Islet precursor cell (in vitro differentiated cells): ENCODE measurements around the gene PLCB1.
"Not testable (repeated sequence)": the region's sequence is repeated elsewhere in the genome, so short reads cannot be mapped to it uniquely, and the experiment has no call there.

ENCODE experiments used
- DNase-seq: peaks from one replicate; pipeline ENCODE4 v3.0.0-alpha.2; 2018

Gene PLCB1

DNA sequence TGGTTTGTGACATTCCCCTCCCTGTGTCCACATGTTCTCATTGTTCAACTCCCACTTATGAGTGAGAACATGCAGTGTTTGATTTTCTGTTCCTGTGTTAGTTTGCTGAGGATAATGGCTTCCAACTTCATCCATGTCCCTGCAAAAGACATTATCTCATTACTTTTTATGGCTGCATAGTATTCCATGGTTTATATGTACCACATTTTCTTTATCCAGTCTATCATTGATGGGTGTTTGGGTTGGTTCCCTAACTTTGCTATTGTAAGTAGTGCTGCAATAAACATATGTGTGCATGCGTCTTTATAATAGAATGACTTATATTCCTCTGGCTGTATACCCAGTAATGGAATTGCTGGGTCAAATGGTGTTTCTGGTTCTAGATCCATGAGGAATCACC is 247.1 kb downstream of the PLCB1 start:
- not testable (repeated sequence) for DNase-seq

DNA sequence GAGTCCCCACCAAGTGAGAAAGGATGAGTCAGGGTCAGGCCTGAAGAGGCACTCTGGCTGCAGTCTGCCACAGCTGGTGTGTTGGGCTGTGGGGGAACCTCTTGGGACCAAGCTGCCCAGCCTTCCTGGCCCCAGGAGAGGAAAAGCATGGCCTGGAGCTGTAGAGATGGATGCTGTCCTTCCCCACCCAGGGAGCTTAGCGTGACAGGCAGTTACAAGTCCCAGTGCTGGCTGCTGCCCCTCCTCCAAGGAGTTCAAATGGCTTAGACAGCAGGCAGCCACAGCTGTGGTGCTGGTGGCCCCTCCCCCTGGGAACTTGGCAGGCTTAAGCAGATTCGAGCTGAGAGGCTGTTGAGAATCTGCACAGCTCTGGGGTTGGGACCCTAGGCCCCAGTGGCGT is 253.2 kb downstream of the PLCB1 start:
- peak; percentile 65 for DNase-seq

DNA sequence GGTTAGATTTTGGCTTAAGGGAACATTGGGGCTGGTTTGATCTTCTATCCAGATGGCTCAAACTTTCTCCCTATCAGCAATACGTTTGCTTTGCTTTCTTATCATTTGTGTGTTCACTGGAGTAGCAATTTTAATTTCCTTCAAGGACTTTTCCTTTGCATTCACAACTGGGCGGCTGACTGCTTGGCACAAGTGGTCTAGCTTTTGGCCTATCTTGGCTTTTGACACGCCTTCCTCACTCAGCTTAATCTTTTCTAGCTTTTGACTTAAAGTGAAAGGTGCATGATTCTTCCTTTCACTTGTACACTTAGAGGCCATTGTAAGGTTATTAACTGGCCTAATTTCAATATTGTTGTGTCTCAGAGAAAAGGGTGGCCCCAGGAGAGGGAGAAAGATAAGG is 254.9 kb downstream of the PLCB1 start:
- DNase-seq, result no peak

DNA sequence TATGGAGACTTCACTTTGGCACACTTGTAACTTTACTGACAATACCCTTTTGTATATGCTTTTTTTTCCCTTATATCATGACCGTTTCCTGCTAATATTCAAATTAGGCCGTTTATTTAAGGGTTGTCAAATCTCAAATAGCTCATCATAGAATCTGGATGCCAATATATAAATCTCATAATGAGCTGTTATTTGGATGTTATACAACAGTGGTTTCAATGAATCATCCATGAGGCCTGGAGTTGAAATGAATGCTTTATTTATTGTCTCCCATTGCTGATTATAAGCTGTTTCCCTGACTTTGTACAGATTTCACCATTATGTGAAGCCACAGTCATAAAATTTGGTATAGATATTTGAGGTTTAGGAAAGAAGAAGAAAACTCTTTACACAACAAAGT is 256.1 kb downstream of the PLCB1 start:
- DNase-seq, result no peak

DNA sequence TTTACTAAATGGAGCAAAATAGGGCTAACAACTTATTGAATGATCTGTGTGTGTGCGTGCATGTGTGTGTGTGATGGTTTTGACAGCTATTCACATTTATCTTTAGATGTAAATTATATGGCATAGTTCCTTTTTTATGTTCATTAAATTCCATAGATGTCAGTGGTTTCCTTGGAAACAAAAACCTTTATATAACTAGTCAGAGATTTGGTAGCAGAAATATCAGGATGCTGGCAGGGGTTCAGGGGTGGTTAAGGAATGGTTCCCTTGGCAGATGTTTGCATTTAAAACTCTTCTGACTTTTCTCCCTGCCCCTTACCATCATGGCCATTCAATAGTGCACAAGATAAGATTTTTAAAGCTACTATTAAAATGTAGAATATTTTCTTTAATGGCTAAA is 256.6 kb downstream of the PLCB1 start:
- DNase-seq, result no peak

DNA sequence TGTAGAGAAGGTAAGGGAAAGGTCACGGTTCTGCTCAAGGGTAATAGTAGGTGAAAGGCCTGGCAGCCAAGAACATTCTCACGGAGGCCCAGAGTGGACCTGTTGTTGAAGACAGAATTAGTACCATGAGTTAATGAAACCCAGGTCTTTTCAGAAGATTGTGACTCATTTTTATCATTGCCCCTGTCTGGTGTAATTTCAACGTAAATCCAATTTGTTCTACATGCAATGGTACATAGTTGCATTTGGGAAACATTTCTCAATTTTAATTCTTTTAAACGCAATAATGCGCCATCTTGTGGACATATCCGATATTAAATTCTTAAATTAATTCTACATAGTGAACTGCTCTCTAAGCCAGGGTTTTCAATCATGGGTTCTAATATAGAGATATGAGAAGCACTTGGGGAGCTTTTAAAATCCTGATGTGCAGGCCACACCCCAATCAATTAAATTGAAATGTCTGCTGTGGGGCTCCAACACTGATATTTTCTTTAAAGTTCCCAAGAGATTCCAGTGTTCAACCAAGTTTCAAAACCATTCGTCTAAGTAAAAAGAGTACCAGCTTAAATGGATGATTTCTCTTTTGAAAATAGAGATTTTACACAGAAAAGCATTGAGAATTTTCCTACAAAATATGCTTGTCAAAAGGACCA is 257.4 kb downstream of the PLCB1 start:
- no peak for DNase-seq

DNA sequence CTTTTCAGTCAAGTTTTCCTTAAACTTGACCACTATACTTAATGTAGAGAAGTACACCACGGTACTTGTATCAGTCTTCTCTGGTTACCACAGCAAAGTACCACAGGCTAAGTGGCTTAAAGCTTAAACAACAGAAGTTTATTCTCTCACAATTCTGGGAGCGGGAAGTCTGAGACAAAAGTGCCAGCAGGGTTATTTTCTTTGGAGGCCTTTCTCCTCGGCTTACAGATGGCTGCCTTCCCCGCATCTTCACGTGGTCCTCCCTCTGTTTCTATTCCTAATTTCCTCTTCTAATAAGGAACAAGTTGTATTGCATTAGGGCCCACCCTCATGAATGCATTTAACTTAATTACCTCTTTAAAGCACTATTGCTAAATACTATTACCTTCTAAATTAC is 258.0 kb downstream of the PLCB1 start:
- DNase-seq, result no peak

DNA sequence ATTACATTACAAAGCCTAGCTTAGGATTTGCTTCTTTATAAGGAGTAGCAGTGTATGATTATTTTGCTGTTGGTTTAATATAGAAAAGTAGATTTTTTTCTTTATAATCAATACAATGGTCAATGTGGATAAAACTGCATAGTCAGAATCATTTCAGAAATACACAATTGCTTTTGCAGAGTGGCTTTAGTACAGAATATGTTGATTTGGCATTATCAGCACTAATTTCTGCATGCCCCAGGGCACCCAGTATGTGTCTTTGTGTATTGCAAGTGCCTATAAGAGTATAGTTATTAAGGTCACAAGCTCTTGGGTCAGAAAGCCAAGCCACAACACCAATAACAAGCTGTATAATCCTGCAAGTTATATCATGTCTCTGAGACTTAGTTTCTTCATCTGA is 258.4 kb downstream of the PLCB1 start:
- no peak for DNase-seq

DNA sequence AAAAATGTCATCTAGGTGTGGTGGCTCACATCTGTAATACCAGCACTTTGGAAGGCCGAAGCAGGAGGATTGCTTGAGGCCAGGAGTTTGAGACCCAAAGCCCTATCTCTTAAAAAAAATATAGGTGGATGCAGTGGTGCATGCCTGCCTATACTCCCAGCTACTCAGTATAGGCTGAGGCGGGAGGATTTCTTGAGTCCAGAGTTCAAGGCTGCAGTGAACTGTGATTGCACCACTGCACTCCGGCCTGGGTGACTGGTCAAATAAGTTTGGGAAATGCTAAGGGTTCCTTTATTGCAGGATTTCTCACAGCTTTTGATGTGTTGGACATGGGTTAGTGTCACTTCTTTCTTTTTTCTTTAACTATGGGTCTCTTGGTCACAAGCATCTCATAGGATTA is 261.3 kb downstream of the PLCB1 start:
- DNase-seq, result no peak

DNA sequence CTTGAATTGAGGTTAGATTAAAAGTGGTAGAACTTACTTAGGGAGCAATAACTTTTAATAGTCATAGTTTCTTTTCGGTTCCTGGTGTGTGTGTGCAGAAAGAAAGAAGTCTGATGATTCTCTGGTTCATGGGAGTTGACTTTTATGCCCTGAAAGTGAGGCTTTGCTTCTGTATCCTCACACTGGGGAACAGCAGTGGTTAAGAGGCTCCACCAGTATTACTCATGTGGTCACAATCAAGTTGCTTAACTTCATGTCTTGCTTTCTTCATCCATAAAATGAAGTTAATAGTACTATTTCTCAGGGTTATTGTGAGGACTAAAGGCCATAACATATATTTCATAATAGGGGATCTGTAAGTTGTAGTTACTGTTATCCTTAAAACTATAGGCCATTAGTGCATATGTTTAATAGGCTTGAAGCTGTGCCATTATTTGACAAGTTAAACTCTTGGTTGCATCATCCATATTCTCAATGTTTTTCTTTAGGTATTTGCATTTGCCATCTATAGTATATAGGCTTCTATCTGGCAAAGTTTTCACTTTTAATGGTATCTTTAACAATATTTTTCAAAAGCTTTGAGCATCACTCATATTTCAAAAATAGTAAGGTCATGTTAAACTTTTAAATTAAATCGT is 262.4 kb downstream of the PLCB1 start:
- no peak for DNase-seq

DNA sequence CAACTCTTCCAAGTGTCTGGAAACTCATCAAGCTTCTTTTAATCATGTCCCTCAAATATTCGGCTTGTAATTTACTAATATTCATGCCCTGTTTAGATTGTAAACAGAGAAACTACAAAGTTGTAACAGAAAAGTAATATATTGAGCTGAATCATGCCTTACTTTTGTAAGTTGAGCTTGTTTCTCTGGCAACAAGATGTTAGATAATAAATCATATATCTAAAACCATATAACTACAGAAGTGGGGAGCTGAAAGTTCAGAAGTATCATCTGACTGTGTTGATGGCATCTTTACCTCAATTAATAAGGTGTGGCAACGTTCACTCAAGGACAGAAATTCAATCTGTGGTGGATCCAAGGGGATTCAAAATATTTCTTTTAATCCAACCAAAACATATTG is 263.9 kb downstream of the PLCB1 start:
- no peak for DNase-seq

DNA sequence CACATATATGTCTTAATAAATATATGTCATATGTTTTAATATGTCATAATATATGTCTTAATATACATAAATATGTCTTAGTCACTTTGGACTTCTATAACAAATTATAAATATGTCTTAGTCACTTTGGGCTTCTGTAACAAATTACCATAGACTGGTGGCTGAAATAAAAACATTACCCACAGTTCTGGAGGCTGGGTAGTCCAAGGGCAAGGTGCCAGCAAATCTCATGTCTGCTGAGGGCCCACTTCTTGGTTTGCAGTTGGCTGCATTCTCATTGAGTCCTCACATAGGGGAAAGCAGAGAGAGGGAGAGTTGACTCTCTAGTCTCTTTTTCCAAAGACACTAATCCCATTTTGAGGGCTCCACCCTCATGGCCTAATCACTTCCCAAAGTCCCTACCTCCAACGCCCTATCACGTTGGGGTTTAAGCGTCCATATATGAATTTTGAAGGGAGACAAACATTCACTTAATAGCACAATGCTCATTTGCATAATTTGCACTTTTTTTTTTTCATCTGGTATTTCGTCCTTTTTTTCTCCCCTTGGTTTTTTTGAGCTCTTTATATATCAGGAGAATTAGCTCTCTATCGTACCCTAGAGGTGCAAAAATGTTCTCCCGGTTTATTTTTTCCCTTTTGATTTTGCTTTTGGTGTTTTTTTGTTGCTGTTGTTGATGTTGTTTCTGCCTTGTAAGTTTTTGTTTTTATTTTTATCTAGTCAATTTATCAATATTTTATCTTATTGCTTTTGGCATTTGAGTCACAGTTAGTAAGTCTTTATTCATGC is 266.4 kb downstream of the PLCB1 start:
- no peak for DNase-seq

DNA sequence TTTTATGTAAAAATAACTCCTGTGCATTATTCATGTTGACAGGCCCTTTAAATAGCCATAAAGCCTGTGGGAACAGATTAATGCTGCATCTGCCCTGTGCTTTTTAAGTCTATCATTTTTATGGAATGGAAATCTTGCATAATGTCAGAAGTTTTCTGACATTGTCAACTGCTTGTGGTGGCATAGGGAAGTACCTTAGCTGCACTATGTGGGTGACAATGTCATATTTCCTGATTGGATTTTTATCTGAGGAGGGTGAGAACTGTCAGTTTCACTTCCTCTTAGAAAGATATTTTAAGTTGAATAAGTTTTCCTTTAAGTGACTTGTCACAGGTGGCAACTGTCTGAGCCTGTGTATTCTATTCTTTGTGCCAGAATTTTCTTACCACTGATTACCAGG is 267.9 kb downstream of the PLCB1 start:
- no peak for DNase-seq

DNA sequence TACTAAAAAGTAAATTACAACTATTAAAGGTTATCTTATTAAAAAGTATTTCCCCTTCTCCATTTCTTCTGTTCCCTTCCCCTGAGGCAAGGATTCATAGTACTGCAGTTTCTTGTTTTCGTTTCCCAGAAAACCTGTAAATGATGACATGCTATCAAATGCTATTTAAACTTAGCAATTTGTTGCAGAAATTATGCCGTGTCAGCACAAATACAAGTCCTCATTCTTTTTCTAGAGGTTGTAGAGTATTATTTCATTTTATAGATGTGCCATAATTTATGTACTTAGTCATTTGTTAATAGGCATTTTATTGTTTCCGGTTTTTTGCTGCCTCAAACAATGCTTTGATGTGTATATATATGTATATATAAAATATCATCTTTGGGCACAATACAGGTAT is 268.4 kb downstream of the PLCB1 start:
- no peak for DNase-seq

DNA sequence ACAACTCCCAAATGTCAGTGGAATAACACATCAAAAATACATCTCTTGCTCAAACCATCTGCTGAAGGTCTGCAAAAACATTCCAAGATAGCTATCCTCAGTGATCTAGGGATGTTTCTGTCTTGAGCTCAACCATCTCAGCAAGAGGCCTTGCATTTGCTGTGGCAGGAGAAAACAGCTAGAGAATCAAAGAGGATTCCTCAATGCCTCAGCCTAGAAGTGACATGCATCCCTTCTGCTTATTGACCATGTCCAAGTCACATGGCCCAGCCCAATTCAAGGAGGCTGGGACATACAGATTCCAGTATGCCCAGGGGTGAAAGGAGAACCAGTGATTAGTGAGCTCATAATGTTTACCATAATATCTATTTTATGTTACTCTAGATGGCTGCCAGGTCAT is 269.5 kb downstream of the PLCB1 start:
- no peak for DNase-seq

DNA sequence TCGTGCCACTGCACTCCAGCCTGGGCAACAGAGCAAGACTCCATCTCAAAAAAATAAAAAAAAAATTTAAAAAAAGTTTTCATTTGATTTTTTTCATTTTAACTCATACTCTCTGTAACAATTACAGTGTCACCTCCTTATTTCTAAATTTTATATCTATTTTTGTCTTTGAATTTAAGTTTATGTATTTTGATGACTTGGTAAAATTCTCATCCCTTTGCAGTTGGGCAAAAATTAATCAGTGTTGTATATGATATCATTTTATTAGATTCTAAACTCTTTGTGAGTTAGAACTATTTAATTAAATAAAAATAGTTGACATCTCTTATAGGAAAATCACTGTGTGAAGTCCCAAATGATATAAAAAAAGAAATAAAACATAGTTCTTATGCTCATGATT is 270.7 kb downstream of the PLCB1 start:
- no peak for DNase-seq

DNA sequence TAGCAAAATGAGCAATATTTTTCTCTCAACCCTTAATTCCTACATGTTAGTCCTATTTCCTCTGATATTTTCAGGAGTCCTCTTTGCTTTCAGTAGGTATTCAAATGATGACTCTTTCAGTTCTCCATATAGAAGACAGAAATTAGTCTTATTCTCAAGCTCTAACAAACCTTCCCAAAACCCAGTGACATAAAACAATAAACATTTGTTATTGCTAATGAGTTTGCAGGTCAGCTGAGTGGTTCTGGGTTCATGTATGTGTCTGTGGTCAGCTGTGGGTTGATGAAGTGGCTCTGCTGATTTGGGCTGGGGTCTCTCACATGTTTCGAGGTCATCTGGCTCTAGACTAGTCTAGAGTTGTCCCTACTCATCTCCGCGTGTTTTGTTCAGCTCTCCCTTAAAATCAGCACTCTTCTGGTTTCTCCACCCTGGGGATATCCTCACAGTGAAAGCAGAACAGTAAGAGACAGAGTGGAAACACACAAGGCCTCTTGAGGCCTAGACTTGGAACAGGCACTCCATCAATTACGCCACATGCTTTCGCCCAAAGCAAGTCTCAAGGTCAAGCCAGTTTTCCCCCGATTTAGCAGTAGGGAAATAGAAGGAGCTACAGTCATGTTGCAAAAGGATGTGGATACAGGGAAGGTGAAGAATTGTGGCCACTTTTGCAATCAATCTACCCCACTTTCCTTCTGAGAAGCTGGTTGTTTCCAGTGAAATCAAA is 273.0 kb downstream of the PLCB1 start:
- DNase-seq, result no peak

DNA sequence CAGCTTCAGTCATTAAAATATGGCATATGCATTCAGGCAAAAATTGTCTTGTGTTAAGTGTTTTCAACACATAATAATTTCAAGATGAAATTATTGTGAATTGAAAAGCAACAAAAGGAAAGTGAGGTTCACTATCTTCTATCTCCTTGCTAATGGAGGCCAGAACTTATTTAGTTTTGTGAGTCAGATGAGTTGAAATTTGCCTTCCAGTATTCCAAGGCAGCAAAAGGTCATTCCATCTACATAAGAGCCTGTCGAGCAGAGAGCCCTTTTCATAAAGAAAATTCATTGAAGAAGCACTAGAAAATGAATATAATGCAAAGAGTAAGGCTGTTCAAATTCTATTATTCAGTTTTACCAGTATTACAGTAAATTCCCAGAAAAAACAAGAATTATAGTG is 274.3 kb downstream of the PLCB1 start:
- DNase-seq, result no peak

DNA sequence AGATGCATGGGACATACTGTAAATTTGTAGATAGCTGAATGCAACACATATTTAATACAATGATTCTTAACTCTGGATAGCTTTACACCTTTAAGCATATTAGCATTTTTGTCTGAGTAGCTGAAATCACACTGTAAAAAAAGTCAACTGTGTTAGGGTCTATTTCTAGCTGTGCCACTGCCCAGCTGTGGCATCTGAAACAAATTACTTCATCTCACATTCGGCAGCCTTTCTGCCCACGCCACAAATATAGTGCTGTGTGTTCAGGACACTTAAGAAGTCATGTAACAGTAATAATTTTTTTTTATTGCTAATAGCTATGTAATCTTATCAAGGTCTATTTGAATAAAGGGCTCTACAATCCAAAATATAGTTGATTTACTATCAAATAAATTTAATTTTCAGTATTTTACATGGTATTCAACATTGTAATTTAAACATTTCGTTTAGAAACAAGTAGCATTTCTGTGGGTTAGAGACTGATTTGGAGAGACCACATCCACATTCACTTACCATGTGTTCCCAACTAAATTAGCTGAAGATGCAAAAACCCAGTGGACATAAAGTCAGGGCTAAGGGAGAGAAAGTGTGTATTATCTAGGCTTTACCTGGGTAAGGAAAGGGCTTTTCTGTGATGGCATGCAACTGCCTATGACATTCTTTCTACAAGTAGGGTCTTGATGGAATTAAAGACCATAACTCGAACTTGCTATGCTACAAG is 276.7 kb downstream of the PLCB1 start:
- no peak for DNase-seq

DNA sequence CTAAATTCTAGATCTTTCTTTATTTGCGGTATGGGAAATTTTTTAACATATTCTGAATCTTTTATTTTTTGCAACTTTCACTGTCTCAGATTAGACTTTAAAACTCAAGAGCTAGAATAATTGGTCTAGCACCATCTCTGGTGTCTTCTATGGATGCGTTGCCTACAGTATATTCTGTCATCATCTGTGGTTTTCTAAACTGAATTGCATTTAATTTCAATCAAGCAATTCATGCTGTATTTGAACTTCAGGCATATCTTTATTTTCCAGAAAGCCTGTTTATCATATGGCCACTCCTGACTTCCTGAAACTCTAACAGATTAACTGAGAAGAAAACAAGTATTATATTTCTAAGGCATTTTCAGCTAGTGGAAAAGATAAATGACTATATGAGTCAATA is 281.6 kb downstream of the PLCB1 start:
- no peak for DNase-seq

DNA sequence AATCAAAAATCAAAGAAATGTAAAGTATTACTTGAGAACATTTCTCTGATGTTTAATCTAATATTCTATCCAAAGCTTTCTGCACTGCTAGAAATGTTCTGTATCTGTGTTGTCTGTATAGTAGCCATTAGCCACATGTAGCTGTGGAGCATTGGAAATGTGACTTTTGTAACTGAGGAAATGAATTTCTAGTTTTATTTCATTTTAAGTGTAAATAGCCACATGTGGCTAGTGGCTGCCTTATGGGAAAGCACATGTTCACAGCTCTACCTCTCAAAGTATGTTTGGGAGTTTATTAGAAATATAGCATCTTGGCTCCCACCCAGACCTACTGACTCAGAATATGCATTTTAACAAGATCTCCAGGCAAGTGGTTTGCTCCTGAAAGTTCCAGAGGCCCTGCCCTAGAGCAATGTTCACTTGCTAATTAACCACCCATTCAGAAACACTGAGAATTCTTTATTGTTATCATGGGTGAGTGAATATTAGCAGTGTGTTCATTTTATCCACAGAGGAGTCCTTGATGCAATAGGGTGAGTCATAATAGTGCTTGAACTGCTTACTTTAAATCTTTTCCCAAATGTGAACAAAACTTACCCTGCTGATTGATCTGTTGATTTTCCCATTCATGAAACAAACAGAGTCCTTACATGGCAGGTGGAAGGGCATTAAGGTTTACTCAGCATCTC is 282.7 kb downstream of the PLCB1 start:
- DNase-seq, result no peak

DNA sequence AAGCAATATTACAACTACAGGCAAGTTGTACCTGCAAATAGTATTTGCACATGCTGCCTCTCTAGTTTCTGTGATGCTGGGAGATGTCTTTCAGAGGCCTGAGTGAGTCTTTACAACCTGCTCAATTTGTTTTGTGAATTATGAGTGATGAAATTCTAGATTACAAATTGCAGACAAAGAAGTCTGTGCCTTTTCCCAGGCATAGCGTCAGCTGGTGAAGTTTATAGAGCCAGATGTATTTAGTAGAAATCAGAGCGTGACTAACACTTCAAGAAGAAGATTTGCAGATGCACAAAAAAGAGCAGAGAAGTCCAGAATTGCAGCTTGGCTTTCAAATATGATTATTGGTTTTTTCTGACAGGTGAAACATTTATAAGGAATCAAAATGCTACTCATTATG is 289.9 kb downstream of the PLCB1 start:
- no peak for DNase-seq
